Endometrium (tissue), 2 donors: Measurements from ENCODE around the gene VPS37C.
"Not testable (repeated sequence)": the region's sequence is repeated elsewhere in the genome, so short reads cannot be mapped to it uniquely, and the experiment has no call there.

Source experiments
- FAIRE-seq: peaks from 2 replicates; lab custom pipeline; 2012; peaks lifted over from hg19 to GRCh38; lab: Jason Lieb, UNC
- donor health status: control.
- donor health status: control.

VPS37C gene

DNA sequence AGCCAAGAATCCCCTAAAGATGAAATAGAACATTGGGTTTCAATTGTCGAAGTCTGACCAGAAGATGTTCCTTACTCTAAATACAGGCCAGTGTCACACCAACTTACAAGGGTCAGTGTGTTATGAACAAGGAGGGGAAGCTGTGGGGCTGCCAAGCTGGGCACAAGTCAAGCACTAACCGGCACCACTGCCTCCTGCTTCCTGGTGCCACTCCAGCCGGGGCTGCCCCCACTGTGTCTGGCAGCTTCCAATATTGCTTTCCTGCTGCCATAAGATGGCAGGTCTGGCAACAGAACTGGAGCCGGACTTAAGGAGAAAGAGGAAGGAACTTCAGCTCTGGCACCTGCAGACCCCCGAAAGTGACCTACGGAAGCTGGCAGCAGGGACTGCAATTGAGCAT is 13.7 kb upstream of the VPS37C start:
- FAIRE-seq = no peak

DNA sequence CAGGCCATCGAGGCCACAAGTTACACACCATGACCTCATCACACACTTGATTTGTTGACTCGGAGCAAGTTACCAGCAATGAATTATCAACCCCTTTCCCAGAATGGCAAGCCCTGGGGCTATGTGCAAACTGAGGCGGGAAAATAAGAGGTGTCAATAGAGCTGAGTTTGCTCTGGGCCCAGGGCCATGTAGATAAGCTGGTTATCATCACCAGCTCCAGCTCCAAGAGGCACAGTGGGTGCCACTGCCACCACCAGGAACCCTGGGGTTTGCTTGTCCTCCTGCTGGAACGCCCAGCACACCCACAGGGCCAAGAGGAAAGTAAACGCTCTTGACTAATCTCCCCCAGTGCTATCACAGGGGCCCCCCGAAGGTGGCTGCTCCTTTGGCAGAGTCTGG is 13.0 kb upstream of the VPS37C start:
- FAIRE-seq = no peak

DNA sequence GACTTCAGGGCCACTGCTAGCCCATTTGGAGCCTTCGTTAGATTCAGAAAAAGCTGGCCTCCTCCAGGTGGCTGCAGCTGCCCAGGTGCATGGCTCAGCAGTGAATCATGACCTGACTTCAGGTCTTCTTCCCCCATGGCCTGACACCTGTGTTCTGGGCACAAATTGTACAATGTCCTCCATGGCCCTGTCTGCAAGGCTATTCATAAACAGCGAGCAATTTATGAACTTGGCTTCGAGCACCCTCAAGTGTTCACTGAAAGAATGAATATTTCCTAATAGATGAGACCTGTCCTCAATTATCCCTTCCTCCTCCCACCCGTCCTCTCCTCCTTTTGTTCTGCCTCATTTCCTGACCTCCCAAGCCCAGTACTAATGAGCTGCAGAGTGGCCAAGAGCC is 12.2 kb upstream of the VPS37C start:
- FAIRE-seq = no peak

DNA sequence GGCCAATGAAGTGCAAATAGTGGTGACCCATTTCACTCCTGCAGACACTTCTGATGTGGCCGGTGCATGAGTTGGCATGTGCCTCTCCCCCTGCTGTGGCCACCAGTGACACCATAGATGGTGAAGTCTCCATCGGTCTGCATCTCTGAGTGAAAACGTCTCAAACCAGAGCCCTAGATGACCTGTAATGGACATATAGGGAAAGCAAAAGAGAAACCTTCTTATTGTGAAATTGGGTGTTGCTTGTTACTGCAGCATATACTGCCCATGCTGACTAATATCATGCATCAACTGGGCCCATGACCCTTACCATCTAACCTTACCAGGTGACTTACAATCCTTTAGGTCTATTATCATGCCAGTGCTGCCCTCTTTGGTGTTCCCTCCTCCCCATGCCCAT is 11.7 kb upstream of the VPS37C start:
- no peak for FAIRE-seq

DNA sequence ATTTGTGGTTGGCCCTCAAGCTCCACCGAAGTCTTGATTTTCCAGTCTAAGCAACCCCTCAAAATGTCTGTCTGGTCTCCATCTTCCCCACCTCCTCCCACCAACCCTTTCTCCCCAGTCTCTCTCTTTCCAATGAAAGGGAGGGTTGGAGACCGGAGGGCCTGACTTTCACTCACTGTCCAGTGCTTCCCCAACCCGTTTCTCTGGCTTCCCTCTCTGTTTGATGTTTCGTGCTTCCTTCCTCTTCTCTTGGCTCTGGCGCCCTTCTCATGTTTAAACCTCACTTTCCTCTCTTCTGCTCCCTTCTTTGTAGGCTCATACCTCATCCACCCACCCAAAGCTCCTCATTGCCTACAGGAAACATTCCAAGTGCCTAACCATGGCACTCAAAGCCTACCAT is 11.1 kb upstream of the VPS37C start:
- no peak for FAIRE-seq

DNA sequence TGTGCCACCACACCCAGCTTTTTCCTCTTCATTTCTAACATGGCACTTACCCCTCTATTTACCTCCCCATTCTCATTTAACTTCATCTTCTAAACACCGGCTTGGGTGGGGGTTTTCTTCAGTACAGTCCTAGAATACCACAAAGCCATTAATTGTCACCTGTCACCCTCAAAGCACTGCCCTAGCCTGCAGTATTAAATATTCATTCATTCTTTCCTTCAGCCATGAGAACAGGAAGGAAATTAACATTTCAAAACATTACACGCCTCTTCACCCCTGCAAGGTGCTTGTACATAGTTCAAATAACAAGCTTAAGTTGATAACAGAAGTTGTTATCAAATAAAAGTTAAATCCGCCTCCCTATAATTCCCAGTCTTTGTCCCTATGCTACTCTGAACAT is 10.7 kb upstream of the VPS37C start:
- no peak for FAIRE-seq

DNA sequence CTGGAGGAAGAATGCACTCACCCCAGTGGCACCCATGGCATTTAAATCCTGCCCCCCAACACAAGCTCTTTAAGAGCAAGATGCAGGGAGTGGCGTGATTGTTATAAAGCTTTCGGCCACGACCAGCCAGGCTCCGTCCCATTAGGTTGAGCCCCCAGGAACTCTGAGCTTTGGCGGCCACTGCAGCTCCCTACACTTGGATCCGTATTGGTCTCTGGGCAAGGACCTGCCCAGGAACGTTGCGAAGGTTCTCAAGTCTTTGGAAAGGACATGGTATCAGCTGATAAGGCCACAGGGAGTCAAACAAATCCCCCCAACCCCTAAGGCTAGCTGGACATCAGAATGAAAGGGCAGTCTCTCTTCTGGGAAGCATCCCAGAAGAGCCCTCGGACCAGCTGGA is 9.3 kb upstream of the VPS37C start:
- FAIRE-seq = no peak

DNA sequence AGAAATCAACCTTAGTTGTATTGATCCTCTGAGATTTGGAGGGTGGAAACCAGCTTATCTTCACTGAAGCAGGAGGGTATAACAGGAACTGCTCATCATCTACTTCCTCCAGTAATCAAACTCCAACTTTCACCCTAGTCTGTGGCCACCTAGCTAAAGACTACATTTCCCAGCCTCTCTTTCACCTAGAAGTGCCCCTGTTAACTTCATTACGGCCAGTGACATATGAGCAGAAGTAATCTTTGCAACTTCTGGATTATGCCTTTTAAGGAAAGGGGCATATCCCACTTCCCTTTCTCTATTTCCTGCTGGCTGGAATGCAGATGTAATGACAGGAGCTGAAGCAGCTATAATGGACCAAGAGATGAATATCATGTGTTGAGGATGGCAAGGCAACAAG is 7.6 kb upstream of the VPS37C start:
- FAIRE-seq = no peak

DNA sequence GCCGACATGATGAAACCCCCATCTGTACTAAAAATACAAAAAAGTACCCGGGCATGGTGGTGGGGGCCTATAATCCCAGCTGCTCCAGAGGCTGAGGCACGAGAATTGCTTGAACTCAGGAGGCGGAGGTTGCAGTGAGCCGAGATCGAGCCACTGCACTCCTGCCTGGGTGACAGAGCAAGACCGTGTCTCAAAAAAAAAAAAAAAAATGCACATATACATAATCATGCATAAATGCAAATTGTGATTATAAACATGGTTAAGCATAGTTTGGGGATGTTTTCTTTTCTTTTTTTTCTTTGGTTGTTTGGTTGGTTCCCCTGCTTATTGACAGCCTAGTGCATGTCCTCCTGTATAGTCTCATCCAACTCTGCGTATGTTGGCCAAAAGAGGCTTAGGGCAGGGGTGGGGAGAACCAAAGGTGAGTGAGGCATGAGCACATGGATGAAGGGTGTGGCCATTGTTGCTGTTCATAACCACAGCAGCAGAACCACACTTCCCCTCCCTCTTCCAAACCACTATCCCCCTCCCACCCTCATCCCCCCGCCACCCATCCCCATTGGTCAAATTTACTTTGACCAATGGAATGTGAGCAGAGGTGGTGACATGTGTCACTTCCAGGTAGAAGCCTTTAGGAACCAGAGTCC is 6.9 kb upstream of the VPS37C start:
- no peak for FAIRE-seq

DNA sequence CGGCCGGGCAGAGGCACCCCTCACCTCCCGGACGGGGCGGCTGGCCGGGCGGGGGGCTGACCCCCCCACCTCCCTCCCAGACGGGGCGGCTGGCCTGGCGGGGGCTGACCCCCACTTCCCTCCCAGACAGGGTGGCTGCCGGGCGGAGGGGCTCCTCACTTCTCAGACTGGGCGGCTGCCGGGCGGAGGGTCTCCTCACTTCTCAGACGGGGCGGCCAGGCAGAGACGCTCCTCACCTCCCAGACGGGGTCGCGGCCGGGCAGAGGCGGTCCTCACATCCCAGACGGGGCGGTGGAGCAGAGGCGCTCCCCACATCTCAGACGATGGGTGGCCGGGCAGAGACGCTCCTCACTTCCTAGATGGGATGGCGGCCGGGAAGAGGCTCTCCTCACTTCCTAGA is 5.1 kb upstream of the VPS37C start:
- not testable (repeated sequence) for FAIRE-seq

DNA sequence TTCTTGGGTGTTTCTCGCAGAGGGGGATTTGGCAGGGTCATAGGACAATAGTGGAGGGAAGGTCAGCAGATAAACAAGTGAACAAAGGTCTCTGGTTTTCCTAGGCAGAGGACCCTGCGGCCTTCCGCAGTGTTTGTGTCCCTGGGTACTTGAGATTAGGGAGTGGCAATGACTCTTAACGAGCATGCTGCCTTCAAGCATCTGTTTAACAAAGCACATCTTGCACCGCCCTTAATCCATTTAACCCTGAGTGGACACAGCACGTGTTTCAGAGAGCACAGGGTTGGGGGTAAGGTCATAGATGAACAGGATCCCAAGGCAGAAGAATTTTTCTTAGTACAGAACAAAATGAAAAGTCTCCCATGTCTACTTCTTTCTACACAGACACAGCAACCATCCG is 4.6 kb upstream of the VPS37C start:
- not testable (repeated sequence) for FAIRE-seq

DNA sequence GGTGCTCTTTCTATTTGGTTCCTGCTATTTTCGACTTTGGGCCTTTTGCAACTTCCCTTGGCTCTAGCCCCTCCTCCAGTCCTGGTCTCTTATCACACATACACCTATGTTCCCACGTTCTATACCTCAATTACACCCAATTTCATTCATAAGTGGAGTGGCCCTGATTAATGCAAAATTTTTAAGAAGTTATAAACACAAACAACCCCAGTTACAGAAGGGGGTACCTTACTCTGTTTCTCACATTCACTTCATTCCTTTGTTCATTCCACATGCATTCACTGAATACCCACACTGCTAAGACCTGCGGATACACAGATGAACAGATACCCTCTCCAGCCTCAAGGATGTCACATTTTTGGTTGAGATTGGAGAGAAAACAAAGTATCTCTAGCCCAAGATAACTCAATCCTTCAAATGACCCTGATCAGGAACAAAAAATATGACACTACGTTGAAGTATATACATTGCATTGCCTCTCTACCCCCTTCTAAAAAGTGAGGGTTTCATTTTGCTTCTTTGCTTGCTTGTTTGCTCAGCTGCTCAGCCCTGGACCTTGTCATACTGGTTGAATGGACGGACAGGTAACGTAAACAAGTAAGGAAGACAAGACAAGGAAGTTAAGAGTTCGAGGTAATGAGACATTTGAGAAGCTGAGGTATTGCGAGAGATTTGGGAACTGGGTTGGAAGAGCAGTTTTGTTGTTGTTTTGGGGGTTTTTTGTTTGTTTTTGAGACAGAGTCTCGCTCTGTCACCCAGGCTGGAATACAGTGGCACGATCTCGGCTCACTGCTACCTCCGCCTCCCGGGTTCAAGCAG is 3.6 kb upstream of the VPS37C start:
- no peak for FAIRE-seq

DNA sequence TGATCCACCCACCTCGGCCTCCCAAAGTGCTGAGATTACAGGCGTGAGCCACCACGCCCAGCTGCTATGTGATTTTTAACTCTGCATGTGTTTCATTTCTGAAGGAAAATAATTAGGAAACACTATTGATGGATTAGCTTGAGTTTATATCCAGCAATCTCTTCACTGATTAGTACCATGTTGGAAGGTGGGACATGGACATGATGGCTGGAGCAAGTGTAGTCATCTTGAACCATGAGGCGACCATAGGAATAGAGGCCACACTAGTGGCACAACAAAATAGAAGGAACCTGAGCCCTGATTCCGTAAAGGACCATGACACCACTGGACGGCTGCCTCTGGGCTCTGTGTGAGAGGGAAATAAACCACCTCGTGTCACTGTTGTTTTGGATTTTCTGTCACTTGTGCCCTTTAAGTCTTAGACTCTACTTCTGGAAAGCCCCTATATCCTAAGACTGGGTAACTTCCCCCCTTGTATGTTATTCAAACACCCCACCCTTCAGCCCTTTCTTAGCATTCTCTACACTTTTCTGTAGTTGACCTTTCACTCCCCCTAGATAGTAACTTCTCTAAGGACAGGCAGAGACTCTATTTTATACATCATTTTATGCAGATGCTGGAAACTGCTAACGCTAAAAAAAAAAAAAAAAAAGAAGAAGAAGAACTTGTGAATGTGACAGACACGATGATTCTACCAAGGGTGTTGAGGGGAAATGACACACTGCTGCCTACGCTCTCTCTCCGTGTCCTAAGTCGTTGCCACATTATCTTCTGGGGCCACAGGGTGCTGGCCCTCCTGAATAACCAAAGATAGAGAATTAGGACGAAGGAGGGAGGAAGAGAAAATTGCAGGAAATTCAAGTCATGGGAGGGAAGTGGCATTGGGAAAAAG is 2.7 kb upstream of the VPS37C start:
- no peak for FAIRE-seq

DNA sequence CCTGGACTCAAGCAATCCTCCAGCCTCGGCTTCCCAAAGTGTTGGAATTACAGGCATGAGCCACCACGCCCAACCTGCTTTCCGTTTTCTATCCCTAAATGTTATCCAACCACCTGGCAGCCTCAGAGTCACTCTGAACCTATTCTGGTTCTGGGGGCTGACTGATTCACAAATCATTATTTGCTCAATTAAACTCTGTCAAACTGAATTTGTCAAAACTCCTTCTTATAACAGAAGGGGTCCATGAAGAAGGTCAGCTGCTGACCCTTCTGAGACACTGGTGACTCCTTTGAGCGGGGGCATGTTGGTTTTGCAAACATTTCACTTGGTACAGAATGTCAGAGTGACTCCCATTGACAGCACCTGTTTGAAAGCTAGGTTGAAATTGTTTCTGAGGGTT is 1.8 kb upstream of the VPS37C start:
- FAIRE-seq = no peak

DNA sequence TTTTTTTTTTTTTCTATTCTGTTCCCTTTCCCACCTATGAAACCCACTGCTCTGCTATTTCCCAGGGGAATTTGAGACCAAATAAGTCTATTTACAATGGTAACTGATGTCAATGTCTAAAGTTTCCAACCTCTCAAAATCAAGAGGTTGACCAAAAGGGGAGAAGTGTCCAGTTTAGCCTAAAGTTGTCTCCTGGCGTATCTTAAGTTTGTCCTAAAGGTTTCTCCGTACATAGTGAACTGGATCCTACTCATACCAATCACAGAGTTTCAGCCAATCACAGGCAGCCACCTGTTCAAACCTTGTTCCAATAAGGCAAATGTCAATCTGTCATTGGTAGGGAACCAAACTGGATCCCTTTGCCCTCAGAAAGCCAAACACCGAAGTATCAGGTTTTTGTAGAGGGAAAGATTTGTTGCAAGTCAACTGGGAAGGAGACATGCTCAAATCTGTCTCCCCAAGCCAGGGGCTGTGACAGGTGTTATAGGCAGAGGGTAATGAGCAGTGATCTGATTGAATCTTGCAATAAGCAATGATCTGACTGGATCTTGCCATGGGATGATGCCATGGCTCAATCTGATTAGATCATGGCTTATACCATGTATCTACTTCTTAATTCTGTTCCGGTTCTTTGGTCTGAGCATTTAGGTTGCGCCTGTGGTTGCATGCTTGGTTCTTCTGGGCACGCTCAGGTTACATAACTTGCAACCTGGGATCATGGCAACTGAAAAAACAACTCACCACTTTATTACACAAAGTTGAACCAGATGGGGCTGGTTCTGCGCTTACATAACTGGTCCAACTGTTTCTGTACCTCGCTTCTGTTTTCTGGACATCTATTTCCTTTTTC is 1.1 kb upstream of the VPS37C start:
- FAIRE-seq = no peak

DNA sequence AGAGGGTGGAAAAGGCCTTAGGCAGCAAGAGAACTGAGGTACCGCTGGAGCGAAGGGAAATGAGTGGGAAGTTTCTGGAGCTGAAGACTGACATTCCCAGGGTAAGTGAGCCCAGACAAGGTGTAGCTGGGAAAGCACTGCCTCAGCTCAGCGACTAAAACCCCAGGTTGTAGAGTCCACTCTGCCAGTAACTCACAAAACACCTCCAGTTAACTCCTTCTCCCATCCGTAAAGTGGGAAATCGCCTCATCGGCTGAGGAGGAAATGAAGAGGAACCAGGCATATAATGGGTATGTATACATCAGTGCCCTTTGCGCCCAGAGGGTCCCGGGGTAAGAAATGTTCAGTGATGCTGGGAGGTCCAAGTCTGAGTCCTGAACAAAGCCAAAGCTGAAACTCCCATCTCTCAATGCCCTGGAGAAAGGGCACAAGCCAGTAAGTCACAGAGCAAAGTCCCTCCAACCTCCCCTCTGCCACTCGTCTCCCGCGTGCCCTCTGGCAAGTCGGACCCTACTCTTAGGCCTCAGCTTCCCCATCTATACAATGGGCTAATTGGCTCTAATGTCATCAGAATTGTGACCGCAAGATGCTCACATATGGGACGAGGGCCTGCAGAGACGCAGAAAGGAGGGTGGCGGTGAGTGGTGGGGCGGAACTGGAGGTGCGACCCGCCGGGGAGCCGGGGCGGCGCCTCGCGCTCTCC is 588 bp downstream of the VPS37C start:
- FAIRE-seq = no peak

DNA sequence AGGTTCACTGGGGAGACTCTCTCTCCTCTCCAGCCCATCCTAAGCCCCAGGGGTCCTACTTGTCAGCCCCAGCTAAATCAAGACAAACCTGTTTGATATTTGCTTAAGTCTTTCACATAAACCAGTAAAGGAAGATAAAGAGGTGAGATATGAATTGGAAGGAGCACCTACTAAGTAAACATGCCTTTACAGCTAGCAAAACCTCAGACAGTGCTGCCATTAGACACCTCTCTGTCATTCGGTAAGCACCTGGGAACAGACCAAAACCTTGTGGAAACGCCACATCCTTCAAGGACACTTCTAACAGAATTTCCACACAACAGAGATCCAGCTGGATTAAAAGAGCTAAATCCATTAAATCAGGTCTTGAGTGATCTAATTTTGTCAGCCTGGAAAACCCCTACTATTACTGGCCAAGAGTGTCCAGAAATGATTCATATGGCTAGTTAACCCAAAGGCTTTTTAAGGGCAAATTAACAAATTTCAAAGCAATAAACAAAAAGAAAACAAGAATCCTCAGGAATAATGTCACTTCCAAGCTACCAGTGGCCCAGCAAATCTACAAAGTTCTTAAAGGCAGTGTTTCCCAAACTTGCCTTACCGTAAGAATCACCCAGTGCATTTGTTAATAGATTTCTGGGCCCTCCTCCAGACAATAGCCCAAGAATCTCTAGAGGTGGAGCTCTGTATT is 2.4 kb downstream of the VPS37C start:
- peak; percentile 29 for FAIRE-seq

DNA sequence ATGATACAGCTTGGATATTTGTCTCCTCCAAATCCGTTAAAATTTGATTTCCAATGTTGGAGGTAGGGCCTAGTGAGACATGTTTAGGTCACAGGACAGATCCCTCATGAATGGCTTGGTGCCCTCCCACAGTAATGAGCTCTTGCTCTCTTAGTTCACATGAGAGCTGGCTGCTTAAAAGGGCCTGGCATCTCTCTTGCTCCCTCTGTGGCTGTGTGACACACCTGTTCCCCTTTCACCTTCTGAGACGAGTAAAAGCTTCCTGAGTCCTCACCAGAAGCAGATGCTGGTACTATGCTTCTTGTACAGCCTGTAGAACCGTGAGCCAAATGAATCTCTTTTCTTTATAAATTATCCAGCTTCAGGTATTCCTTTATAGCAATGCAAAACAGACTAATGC is 3.5 kb downstream of the VPS37C start:
- no peak for FAIRE-seq

DNA sequence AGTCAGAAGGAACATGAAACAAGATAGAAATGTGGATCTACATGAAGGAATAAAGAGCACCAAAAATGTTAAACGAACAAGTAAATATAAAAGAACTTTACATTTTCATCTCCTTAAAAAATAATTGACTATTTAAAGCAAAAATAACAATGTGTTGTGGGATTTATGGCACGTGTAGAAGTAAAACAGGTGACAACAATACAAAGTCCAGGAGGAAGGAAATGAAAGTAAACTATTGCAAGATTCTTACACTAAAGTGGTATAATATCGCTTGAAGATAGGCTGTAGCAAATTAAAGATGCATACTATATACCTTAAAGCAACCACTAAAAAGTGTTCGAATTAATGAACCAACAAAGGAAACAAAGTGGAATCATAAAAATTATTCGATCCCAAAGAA is 5.5 kb downstream of the VPS37C start:
- no peak for FAIRE-seq

DNA sequence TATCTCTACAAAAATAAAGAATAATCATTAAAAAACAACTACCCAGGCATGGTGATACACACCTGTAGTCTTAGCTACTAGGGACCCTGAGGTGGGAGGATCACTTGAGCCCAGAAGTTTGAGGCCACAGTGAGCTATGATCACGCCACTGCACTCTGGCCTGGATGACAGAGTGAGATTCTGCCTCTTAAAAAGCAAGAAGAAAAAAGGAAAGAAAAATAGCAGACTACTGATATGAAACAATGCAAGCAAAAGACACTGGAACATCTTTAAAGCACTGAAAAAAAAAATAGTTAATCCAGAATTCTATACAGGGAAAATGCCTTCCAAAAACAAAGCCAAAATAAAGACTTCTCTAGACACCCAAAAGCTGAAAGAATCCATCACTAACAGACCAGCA is 5.9 kb downstream of the VPS37C start:
- no peak for FAIRE-seq

DNA sequence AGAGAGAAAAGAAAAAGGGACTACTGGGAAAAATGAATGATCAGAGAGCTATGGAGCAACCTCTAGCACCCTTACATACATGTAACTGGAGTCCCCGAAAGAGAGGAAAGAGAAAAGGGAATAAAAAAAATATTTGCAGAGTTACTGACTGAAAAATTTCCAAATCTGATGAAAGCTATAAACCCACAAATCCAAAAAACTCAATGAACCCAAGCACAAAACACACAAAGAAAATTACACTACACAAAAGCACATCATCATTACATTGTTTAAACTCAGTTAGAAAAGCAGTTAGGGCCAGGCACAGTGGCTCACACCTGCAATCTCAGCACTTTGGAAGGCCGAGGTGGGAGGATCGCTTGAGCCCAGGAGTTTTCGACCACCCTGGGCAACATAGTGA is 6.7 kb downstream of the VPS37C start:
- FAIRE-seq = no peak
